Measurements from ENCODE around the gene DSG3.

DNA sequence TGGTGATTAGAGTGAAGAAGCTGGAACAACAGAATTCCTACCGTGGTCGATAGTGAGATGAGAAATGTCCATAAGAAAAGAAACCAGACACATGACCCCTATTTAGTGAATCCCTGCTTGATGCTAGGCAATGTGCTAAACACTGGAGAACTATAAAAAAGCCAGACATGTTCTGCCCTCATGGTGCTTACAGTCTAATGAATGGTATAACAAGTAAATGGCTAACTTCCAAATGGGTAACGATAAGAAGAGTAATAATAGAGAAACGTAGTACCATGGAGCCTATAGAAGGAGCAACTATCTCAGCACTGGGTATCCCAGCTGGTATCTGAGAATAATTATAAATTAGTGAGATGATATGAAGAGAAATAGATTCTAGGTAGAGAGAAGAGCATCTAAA, 55.5 kb downstream of the DSG3 start:
- no peak for TF ChIP-seq EP300 (IDR thresholded peaks at IDR 0.05)
- TF ChIP-seq, protein P1, sequence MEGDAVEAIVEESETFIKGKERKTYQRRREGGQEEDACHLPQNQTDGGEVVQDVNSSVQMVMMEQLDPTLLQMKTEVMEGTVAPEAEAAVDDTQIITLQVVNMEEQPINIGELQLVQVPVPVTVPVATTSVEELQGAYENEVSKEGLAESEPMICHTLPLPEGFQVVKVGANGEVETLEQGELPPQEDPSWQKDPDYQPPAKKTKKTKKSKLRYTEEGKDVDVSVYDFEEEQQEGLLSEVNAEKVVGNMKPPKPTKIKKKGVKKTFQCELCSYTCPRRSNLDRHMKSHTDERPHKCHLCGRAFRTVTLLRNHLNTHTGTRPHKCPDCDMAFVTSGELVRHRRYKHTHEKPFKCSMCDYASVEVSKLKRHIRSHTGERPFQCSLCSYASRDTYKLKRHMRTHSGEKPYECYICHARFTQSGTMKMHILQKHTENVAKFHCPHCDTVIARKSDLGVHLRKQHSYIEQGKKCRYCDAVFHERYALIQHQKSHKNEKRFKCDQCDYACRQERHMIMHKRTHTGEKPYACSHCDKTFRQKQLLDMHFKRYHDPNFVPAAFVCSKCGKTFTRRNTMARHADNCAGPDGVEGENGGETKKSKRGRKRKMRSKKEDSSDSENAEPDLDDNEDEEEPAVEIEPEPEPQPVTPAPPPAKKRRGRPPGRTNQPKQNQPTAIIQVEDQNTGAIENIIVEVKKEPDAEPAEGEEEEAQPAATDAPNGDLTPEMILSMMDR (IDR thresholded peaks at IDR 0.05) = no peak
- TF ChIP-seq POLR2A (IDR thresholded peaks at IDR 0.05) = no peak
- no peak for TF ChIP-seq POLR2AphosphoS5 (IDR thresholded peaks at IDR 0.05)

All from upper lobe of left lung (tissue), 4 donors.